H1 (cell line): Measurements from ENCODE around the gene HOTAIR. TPM values are rescaled to one million over a fixed set of nuclear protein-coding genes. Genes with fewer than 3 reads are reported as not detected.

ENCODE experiments used
- CTCF ChIA-PET: fragments of 300-600 bp; sonication (Branson Sonifier 250); formaldehyde crosslinking; loops from one replicate; lab custom pipeline; 2021; ENCODE audit not compliant: partially characterized antibody; lab: Charles Lee
- POLR2A ChIA-PET: fragments of 300-600 bp; sonication (Branson Sonifier 250); formaldehyde crosslinking; loops from one replicate; lab custom pipeline; 2021; ENCODE audit warnings: inconsistent platforms; ENCODE audit not compliant: partially characterized antibody; lab: Charles Lee
- DNase-seq, 2 experiments: peaks; one replicate each; pipeline versions ENCODE4 v3.0.0 to v3.0.0-alpha.2; 2010 to 2022; ENCODE audit warnings: low spot score in 2 of 2, low read depth in 1 of 2, mixed read lengths in 1 of 2
- FAIRE-seq: peaks from 2 replicates; lab custom pipeline; 2011; peaks lifted over from hg19 to GRCh38; lab: Jason Lieb, UNC
- H2AFZ ChIP-seq: 2 replicates; pipeline ENCODE4 v1.8.1; 2012; ENCODE audit warnings: low read length, inconsistent platforms
- H2AK5ac ChIP-seq: 2 replicates; pipeline ENCODE4 v1.6.1; 2013; ENCODE audit warnings: low read depth, low read length
- H2BK120ac ChIP-seq: replicated peaks from 2 replicates; pipeline ENCODE3; 2013; ENCODE audit warnings: low read depth, low read length, inconsistent platforms
- H2BK12ac ChIP-seq: 2 replicates; pipeline ENCODE4 v1.6.1; 2013; ENCODE audit warnings: low read depth, low read length
- H2BK15ac ChIP-seq: 2 replicates; pipeline ENCODE4 v1.6.1; 2013; ENCODE audit warnings: low read length
- H2BK20ac ChIP-seq: 2 replicates; pipeline ENCODE4 v1.6.1; 2013; ENCODE audit warnings: low read length
- H2BK5ac ChIP-seq: 2 replicates; pipeline ENCODE4 v1.6.1; 2013; ENCODE audit warnings: low read depth, low read length
- H3K14ac ChIP-seq: 2 replicates; pipeline ENCODE4 v1.6.1; 2013; ENCODE audit warnings: inconsistent platforms; ENCODE audit not compliant: insufficient read length
- H3K18ac ChIP-seq: 2 replicates; pipeline ENCODE4 v1.6.1; 2013; ENCODE audit warnings: low read length; ENCODE audit errors: extremely low read depth
- H3K23ac ChIP-seq: 2 replicates; pipeline ENCODE4 v1.6.1; 2013; ENCODE audit warnings: inconsistent platforms; ENCODE audit not compliant: insufficient read length
- H3K23me2 ChIP-seq: 2 replicates; pipeline ENCODE4 v1.6.1; 2013; ENCODE audit warnings: low read depth, low read length
- H3K27ac ChIP-seq: 2 replicates; pipeline ENCODE4 v1.6.1; 2011; ENCODE audit warnings: low read depth, low read length, inconsistent platforms
- H3K27me3 ChIP-seq, 4 experiments: replicated peaks in 1 of 4; 1 replicate in 1 of 4; 2 replicates in 3 of 4; pipeline versions ENCODE4 v1.6.1 to v1.8.1; 2011 to 2013; ENCODE audit warnings: low read length in 3 of 4, mild to moderate bottlenecking in 3 of 4, inconsistent platforms in 2 of 4, mixed read lengths in 2 of 4, moderate library complexity in 1 of 4; ENCODE audit not compliant: control insufficient read depth in 3 of 4, insufficient read depth in 3 of 4; ENCODE audit errors: extremely low read depth in 1 of 4
- H3K36me3 ChIP-seq, 4 experiments: 2 replicates each; pipeline versions ENCODE4 v1.6.1 to v1.8.1; 2011 to 2013; ENCODE audit warnings: mild to moderate bottlenecking in 4 of 4, low read length in 3 of 4, moderate library complexity in 2 of 4, control low read depth in 1 of 4, inconsistent platforms in 1 of 4; ENCODE audit not compliant: insufficient read depth in 4 of 4, control insufficient read depth in 2 of 4
- H3K4ac ChIP-seq: replicated peaks from 2 replicates; pipeline ENCODE3; 2013; ENCODE audit warnings: low read length, low read depth, mixed read lengths, inconsistent platforms; ENCODE audit not compliant: insufficient read length
- H3K4me1 ChIP-seq, 4 experiments: replicated peaks in 1 of 4; 1 replicate in 1 of 4; 2 replicates in 3 of 4; pipeline versions ENCODE4 v1.6.1 to v1.8.1; 2011 to 2013; ENCODE audit warnings: low read length in 3 of 4, inconsistent platforms in 2 of 4, mixed read lengths in 1 of 4; ENCODE audit not compliant: insufficient read depth in 4 of 4, control insufficient read depth in 3 of 4
- H3K4me2 ChIP-seq, 2 experiments: 2 replicates each; pipeline versions ENCODE4 v1.6.1 to v1.8.1; 2011 to 2013; ENCODE audit warnings: low read depth in 2 of 2, low read length in 2 of 2, control low read depth in 1 of 2, inconsistent platforms in 1 of 2, mild to moderate bottlenecking in 1 of 2; ENCODE audit not compliant: insufficient read depth in 1 of 2
- H3K4me3 ChIP-seq, 4 experiments: fragments of 200-600, 300-600 bp in 1 of 4; sonication (generic), shearing (Covaris generic), sonication (Bioruptor Twin) in 1 of 4; 2 replicates each; pipeline versions ENCODE4 v1.5.1 to v1.8.1; 2011 to 2016; ENCODE audit warnings: low read length in 4 of 4, low read depth in 3 of 4, control low read depth in 2 of 4, inconsistent platforms in 2 of 4, mild to moderate bottlenecking in 2 of 4, mixed read lengths in 1 of 4, moderate library complexity in 1 of 4; ENCODE audit not compliant: insufficient read depth in 2 of 4; ENCODE audit errors: extremely low read depth in 1 of 4
- H3K56ac ChIP-seq: replicated peaks from 2 replicates; pipeline ENCODE3; 2013; ENCODE audit warnings: low read depth, mild to moderate bottlenecking, mixed read lengths, low read length, inconsistent platforms; ENCODE audit not compliant: insufficient read length
- H3K79me1 ChIP-seq: 2 replicates; pipeline ENCODE4 v1.6.1; 2013; ENCODE audit warnings: low read depth, low read length, control low read depth
- H3K79me2 ChIP-seq, 2 experiments: 2 replicates each; pipeline versions ENCODE4 v1.6.1 to v1.8.1; 2012 to 2013; ENCODE audit warnings: low read length in 2 of 2, mild to moderate bottlenecking in 2 of 2, inconsistent platforms in 1 of 2; ENCODE audit not compliant: insufficient read depth in 2 of 2, control insufficient read depth in 1 of 2
- H3K9ac ChIP-seq, 4 experiments: replicated peaks in 1 of 4; 1 replicate in 1 of 4; 2 replicates in 3 of 4; pipeline versions ENCODE4 v1.6.1 to v1.8.1; 2011 to 2013; ENCODE audit warnings: low read depth in 3 of 4, low read length in 3 of 4, control low read depth in 2 of 4, mild to moderate bottlenecking in 2 of 4, moderate library complexity in 2 of 4, inconsistent platforms in 1 of 4; ENCODE audit errors: extremely low read depth in 1 of 4
- H3K9me3 ChIP-seq, 2 experiments: 2 replicates each; pipeline versions ENCODE4 v1.6.1 to v1.8.1; 2012 to 2013; ENCODE audit warnings: mild to moderate bottlenecking in 2 of 2, moderate library complexity in 2 of 2, control low read depth in 1 of 2, inconsistent platforms in 1 of 2, low read depth in 1 of 2, low read length in 1 of 2, mixed read lengths in 1 of 2; ENCODE audit not compliant: insufficient read depth in 2 of 2
- H4K20me1 ChIP-seq, 2 experiments: replicated peaks in 1 of 2; 2 replicates each; pipeline versions ENCODE3 to v1.8.1; 2011 to 2013; ENCODE audit warnings: inconsistent platforms in 2 of 2, low read length in 2 of 2, mild to moderate bottlenecking in 1 of 2; ENCODE audit not compliant: insufficient read depth in 2 of 2, control insufficient read depth in 1 of 2
- H4K5ac ChIP-seq: 2 replicates; pipeline ENCODE4 v1.6.1; 2013; ENCODE audit warnings: low read length, low read depth, mixed read lengths, inconsistent platforms; ENCODE audit not compliant: insufficient read length
- H4K8ac ChIP-seq: 2 replicates; pipeline ENCODE4 v1.8.0; 2013; ENCODE audit warnings: mild to moderate bottlenecking, moderate library complexity, low read length, inconsistent platforms; ENCODE audit not compliant: insufficient read depth; ENCODE audit errors: extremely low read depth
- H4K91ac ChIP-seq: replicated peaks from 2 replicates; pipeline ENCODE3; 2013; ENCODE audit warnings: low read length, mixed read lengths, inconsistent platforms; ENCODE audit not compliant: insufficient read length
- CBX8 ChIP-seq: fragments of 300-800, 300-1000 bp; sonication (generic); IDR thresholded peaks from 2 replicates; pipeline ENCODE4 v1.7.1; 2016; ENCODE audit warnings: low read depth, low read length, borderline replicate concordance
- RNF2 ChIP-seq: fragments of 200-900, 300-1000 bp; sonication (generic); IDR thresholded peaks from 2 replicates; pipeline ENCODE4 v1.7.1; 2016; ENCODE audit warnings: borderline replicate concordance, low read depth, mild to moderate bottlenecking, antibody characterized with exemption, low read length; ENCODE audit not compliant: poor library complexity, severe bottlenecking; ENCODE audit errors: missing control alignments
- TAF7 ChIP-seq: optimal IDR thresholded peaks from 2 replicates; pipeline ENCODE3; 2011; ENCODE audit warnings: low read depth, mild to moderate bottlenecking, inconsistent platforms, low read length, moderate library complexity, borderline replicate concordance
- WGBS, 2 experiments: shearing (Covaris generic) in 1 of 2; methylation state at CpG; one replicate each; pipeline versions ENCODE4 v1.1.6 to v1.1.7; 2013 to 2015; ENCODE audit warnings: low lambda C conversion rate in 2 of 2, mixed read lengths in 2 of 2, inconsistent platforms in 1 of 2, low coverage in 1 of 2, missing lambda C conversion rate in 1 of 2; ENCODE audit not compliant: insufficient replicate concordance in 2 of 2, insufficient coverage in 1 of 2, insufficient read length in 1 of 2; ENCODE audit errors: extremely low coverage in 1 of 2, missing lambda C conversion rate in 1 of 2; 5-methylcytosine and 5-hydroxymethylcytosine counted together
- polyA plus RNA-seq, 7 experiments: library from polyadenylated mRNA; depleted of rRNA in 3 of 7; stranded (reverse) in 5 of 7; unstranded in 2 of 7; fragments of >200 nt in 5 of 7; fragments of 200-250 nt in 2 of 7; gene quantifications; 1 replicate in 5 of 7; 2 replicates in 1 of 7; 4 replicates in 1 of 7; pipeline versions ENCODE4 v1.2.1 to v1.2.3, GENCODE V29; 2011 to 2013; ENCODE audit warnings: missing spikeins in 2 of 7, mixed read lengths in 2 of 7
- total RNA-seq: library from RNA; stranded (reverse); fragmentation: NEBNext Ultra II Directional; extraction: Animal tissue kit (Norgen Biotek cat#: 25700); gene quantifications from 2 replicates; pipeline ENCODE4 v1.2.1, GENCODE V29; 2021

HOTAIR gene
- total and polyA plus RNA-seq, 2 of the 8 experiments (the other 6 are each of a cell fraction or from before 2014, with no cell fraction given), result not detected

- Histone ChIP-seq H3K27me3 (peaks cover 100% of the 10 kb centered on the region in 4 experiments), H2BK15ac (no peak overlapping the region), H4K5ac (no peak overlapping the region), H3K56ac (no peak overlapping the region), H3K36me3 (peaks cover 0 to 9% (median 0%) of the 10 kb centered on the region in 4 experiments; a peak in 1 of 8 replicates), H2BK12ac (0 out of 2 replicates have a peak overlapping the region, but pooled peaks have one; percentile 27), H4K91ac (no peak overlapping the region), H3K4me3 (no peak overlapping the region), H3K14ac (no peak overlapping the region), H3K27ac (no peak overlapping the region), H3K9ac (no peak overlapping the region), H2BK5ac (no peak overlapping the region), H4K8ac (no peak overlapping the region), H2BK120ac (no peak overlapping the region), H3K18ac (no peak overlapping the region), H4K20me1 (peaks cover 29 to 59% of the 10 kb centered on the region in 2 experiments), H3K79me1 (no peaks in the 10 kb centered on the region), H3K4ac (no peak overlapping the region), H3K9me3 (no peaks in the 10 kb centered on the region; a peak in 1 of 4 replicates), H3K4me1 (peaks cover 0 to 19% (median 4%) of the 10 kb centered on the region in 4 experiments; a peak in 6 of 7 replicates), H3K4me2 (no peak overlapping the region; a peak in 1 of 4 replicates), H3K79me2 (no peaks in the 10 kb centered on the region), H2BK20ac (no peak overlapping the region), H2AFZ (no peak overlapping the region), H2AK5ac (0 out of 2 replicates have a peak overlapping the region, but pooled peaks have one; percentile 48), H3K23me2 (no peaks in the 10 kb centered on the region), H3K23ac (no peak overlapping the region)
- 20% methylated on average over 19 of the region's 19 CpGs; no CpG with 5 or more reads in 1 of the 2 experiments for WGBS, 2 experiments
- no peak for FAIRE-seq
- DNase-seq, result no peak
- ChIA-PET CTCF (interaction anchor here (0.6 to 5.6 kb wide), 18 partner anchors 11 to 210 kb away, joined by 3 to 40 read pairs (median 4); partner anchors contain the start of genes CISTR, HOXC10, HOXC11 and HOXC4), POLR2A (interaction anchor here (2.5 to 3.2 kb wide), 2 partner anchors 12 to 16 kb away, joined by 9 to 12 read pairs; partner anchors contain the start of gene HOXC13)
- TF ChIP-seq CBX8 (peak; percentile 50), TAF7 (no peak), RNF2 (peak; percentile 80)
These were observed 20.7 kb downstream of the HOTAIR start for GRCh38 chr12:53953831-53954693.
